Mesenchymal stem cell (in vitro differentiated cells and primary cell): ENCODE measurements around the gene APCDD1L.
A peak's percentile ranks its signal among the peaks of the same experiment; 100 is the strongest.

Experiments
- DNase-seq: peaks from one replicate; pipeline ENCODE4 v3.0.0-alpha.2; 2013
- H2AFZ ChIP-seq: one replicate; pipeline ENCODE4 v1.6.1; 2013; ENCODE audit warnings: low read depth, mild to moderate bottlenecking, control low read depth, inconsistent platforms, low read length, moderate library complexity
- H2AK5ac ChIP-seq: 2 replicates; pipeline ENCODE4 v1.6.1; 2013; ENCODE audit warnings: low read length, moderate library complexity, mild to moderate bottlenecking, inconsistent platforms; ENCODE audit not compliant: severe bottlenecking
- H2BK120ac ChIP-seq: one replicate; pipeline ENCODE4 v1.6.1; 2013; ENCODE audit warnings: low read depth, mild to moderate bottlenecking, inconsistent platforms, low read length, moderate library complexity
- H2BK12ac ChIP-seq, 2 experiments: one replicate each; pipeline ENCODE4 v1.6.1; 2013; ENCODE audit warnings: inconsistent platforms in 2 of 2, low read length in 2 of 2, mild to moderate bottlenecking in 2 of 2, moderate library complexity in 2 of 2, control low read depth in 1 of 2
- H2BK15ac ChIP-seq: one replicate; pipeline ENCODE4 v1.6.1; 2013; ENCODE audit warnings: mild to moderate bottlenecking, low read depth, inconsistent platforms; ENCODE audit not compliant: poor library complexity, severe bottlenecking
- H2BK5ac ChIP-seq: 2 replicates; pipeline ENCODE4 v1.6.1; 2013; ENCODE audit warnings: low read depth, mild to moderate bottlenecking, low read length, control low read depth, inconsistent platforms; ENCODE audit not compliant: poor library complexity, severe bottlenecking
- H3K14ac ChIP-seq, 2 experiments: one replicate each; pipeline ENCODE4 v1.6.1; 2013; ENCODE audit warnings: inconsistent platforms in 2 of 2, low read length in 2 of 2, control low read depth in 1 of 2, mild to moderate bottlenecking in 1 of 2, moderate library complexity in 1 of 2
- H3K18ac ChIP-seq, 2 experiments: one replicate each; pipeline ENCODE4 v1.6.1; 2013; ENCODE audit warnings: inconsistent platforms in 2 of 2, low read length in 2 of 2, control low read depth in 1 of 2, low read depth in 1 of 2, mild to moderate bottlenecking in 1 of 2
- H3K23ac ChIP-seq, 2 experiments: one replicate each; pipeline ENCODE4 v1.6.1; 2013; ENCODE audit warnings: inconsistent platforms in 2 of 2, low read length in 2 of 2, mild to moderate bottlenecking in 2 of 2, moderate library complexity in 2 of 2, control low read depth in 1 of 2
- H3K27ac ChIP-seq: 2 replicates; pipeline ENCODE4 v1.5.1; 2013; ENCODE audit warnings: mild to moderate bottlenecking, moderate library complexity, low read length, control low read depth, inconsistent platforms; ENCODE audit not compliant: poor library complexity, severe bottlenecking
- H3K27me3 ChIP-seq, 2 experiments: 2 replicates each; pipeline versions ENCODE4 v1.6.1 to v1.7.0; 2013; ENCODE audit warnings: low read length in 2 of 2, mild to moderate bottlenecking in 2 of 2, moderate library complexity in 2 of 2, control low read depth in 1 of 2, inconsistent platforms in 1 of 2; ENCODE audit not compliant: control insufficient read depth in 1 of 2, insufficient read depth in 1 of 2
- H3K36me3 ChIP-seq, 2 experiments: 2 replicates each; pipeline versions ENCODE4 v1.6.1 to v1.7.0; 2013; ENCODE audit warnings: low read length in 2 of 2, control low read depth in 1 of 2, inconsistent platforms in 1 of 2, low read depth in 1 of 2, mild to moderate bottlenecking in 1 of 2; ENCODE audit not compliant: insufficient read depth in 2 of 2, control insufficient read depth in 1 of 2
- H3K4ac ChIP-seq, 2 experiments: one replicate each; pipeline ENCODE4 v1.6.1; 2013; ENCODE audit warnings: inconsistent platforms in 2 of 2, low read length in 2 of 2, mild to moderate bottlenecking in 2 of 2, moderate library complexity in 2 of 2, control low read depth in 1 of 2, low read depth in 1 of 2
- H3K4me1 ChIP-seq: 2 replicates; pipeline ENCODE4 v1.6.1; 2013; ENCODE audit warnings: low read depth, low read length, control low read depth; ENCODE audit not compliant: control insufficient read depth, insufficient read depth
- H3K4me2 ChIP-seq: 2 replicates; pipeline ENCODE4 v1.6.1; 2013; ENCODE audit warnings: low read length, mild to moderate bottlenecking, inconsistent platforms; ENCODE audit not compliant: poor library complexity, severe bottlenecking
- H3K4me3 ChIP-seq, 2 experiments: 2 replicates each; pipeline versions ENCODE4 v1.5.1 to v1.7.0; 2013; ENCODE audit warnings: low read length in 2 of 2, mild to moderate bottlenecking in 2 of 2, control low read depth in 1 of 2, low read depth in 1 of 2; ENCODE audit not compliant: insufficient read depth in 1 of 2
- H3K79me1 ChIP-seq: replicated peaks from 2 replicates; pipeline ENCODE4 v1.6.1; 2013; ENCODE audit warnings: mild to moderate bottlenecking, control low read depth, low read length, inconsistent platforms; ENCODE audit not compliant: poor library complexity, severe bottlenecking
- H3K9ac ChIP-seq: 2 replicates; pipeline ENCODE4 v1.7.0; 2013; ENCODE audit warnings: mild to moderate bottlenecking, low read length, moderate library complexity
- H3K9me3 ChIP-seq: 2 replicates; pipeline ENCODE4 v1.7.0; 2013; ENCODE audit warnings: mild to moderate bottlenecking, low read length; ENCODE audit not compliant: control insufficient read depth
- H4K8ac ChIP-seq: one replicate; pipeline ENCODE4 v1.6.1; 2013; ENCODE audit warnings: inconsistent platforms, mild to moderate bottlenecking, low read length, moderate library complexity
- H4K91ac ChIP-seq: one replicate; pipeline ENCODE4 v1.6.1; 2013; ENCODE audit warnings: mild to moderate bottlenecking, low read length, inconsistent platforms
- WGBS: methylation state at CpG from one replicate; pipeline ENCODE4 v1.1.7; 2013; ENCODE audit warnings: mixed read lengths; 5-methylcytosine and 5-hydroxymethylcytosine counted together

The APCDD1L gene

GRCh38 chr20:58440021-58440767, 75.0 kb downstream of the APCDD1L start:
- Histone ChIP-seq H3K4me1 (peaks cover 6% of the 10 kb centered on the region), H2AFZ (no peak overlapping the region), H2BK15ac (no peak overlapping the region), H3K27ac (no peak overlapping the region), H3K23ac (no peak overlapping the region), H4K91ac (no peak overlapping the region), H3K79me1 (peaks cover 32% of the 10 kb centered on the region), H3K14ac (no peak overlapping the region), H3K4me3 (no peak overlapping the region), H3K9ac (no peak overlapping the region), H3K4ac (no peak overlapping the region), H3K36me3 (peaks cover 24 to 69% of the 10 kb centered on the region in 2 experiments), H3K27me3 (no peaks in the 10 kb centered on the region), H3K4me2 (no peak overlapping the region), H3K9me3 (no peaks in the 10 kb centered on the region), H2BK5ac (no peak overlapping the region), H2BK12ac (no peak overlapping the region), H3K18ac (no peak overlapping the region), H4K8ac (no peak overlapping the region), H2AK5ac (no peak overlapping the region), H2BK120ac (no peak overlapping the region)
- 100% methylated on average over 1 of the region's 5 CpGs for WGBS
- peak; percentile 36 for DNase-seq

DNA sequence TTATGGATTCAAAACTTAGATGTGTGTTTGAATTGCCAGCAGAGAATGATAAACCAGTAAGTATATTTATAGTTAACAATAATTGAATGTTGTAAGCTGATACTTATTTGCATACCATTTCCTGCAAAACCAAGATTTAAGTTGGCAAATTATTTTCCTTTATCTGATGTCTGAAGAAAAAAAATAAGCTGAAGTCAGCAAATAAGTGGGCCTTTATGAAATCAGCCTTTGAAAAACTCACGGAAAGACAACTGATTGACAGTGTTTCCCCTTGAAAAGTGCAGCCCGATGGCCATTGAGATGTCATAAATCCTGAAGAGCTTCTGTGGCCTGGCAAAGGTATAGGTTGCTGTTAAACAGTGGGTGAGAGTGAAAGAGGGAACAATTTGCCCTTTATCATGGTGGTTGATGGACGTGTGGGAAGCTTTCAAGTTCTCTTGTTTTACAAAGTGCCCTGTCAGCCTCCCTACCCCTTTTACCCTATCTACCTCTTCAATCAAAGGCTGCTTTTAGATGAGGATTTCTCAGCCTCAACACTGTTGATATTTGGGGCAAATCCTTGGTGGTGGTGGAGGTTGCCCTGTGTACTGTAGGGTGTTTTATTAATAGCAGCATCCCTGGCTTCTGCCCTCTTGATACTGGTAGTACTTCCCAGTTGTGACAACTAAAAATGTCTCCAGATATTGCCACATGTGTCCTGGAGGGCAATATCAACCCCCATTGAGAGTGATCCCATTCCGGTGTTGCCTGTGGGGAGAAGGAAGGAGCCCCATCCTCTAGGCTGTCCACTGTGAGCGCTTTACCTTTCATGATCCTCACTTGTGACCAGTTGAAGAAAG, 76.0 kb downstream of the APCDD1L start:
- DNase-seq, result no peak
- peak overlapping the region in 1 of 2 experiments; percentile 10 for H3K14ac ChIP-seq
- no peak overlapping the region for H2BK5ac ChIP-seq
- H3K23ac ChIP-seq, result no peak overlapping the region
- H2AFZ ChIP-seq, result no peak overlapping the region
- peak overlapping the region; percentile 37 to 42 for H3K4ac ChIP-seq
- no peak overlapping the region for H2BK15ac ChIP-seq
- H3K9ac ChIP-seq, result no peak overlapping the region
- H3K27ac ChIP-seq, result no peak overlapping the region
- peaks cover 27% of the 10 kb centered on the region for H3K79me1 ChIP-seq
- H2AK5ac ChIP-seq, result no peak overlapping the region
- WGBS, result 96% methylated on average over 4 of the region's 5 CpGs
- H3K36me3 ChIP-seq, result peaks cover 15 to 61% of the 10 kb centered on the region in 2 experiments
- no peak overlapping the region for H3K4me2 ChIP-seq
- H2BK120ac ChIP-seq, result no peak overlapping the region
- H4K91ac ChIP-seq, result no peak overlapping the region
- no peaks in the 10 kb centered on the region for H3K27me3 ChIP-seq
- no peaks in the 10 kb centered on the region for H3K9me3 ChIP-seq
- no peak overlapping the region for H3K4me3 ChIP-seq
- H3K4me1 ChIP-seq, result peaks cover 6% of the 10 kb centered on the region
- H4K8ac ChIP-seq, result no peak overlapping the region
- H2BK12ac ChIP-seq, result no peak overlapping the region
- peak overlapping the region in 1 of 2 experiments; percentile 34 for H3K18ac ChIP-seq

- WGBS, result 97% methylated on average over 5 of the region's 5 CpGs
- H2BK120ac ChIP-seq, result no peak overlapping the region
- no peak overlapping the region for H2BK5ac ChIP-seq
These were observed 78.1 kb downstream of the APCDD1L start for GRCh38 chr20:58436868-58437645.

More at GRCh38 chr20:58436868-58437645, 78.1 kb downstream of the APCDD1L start:
- Histone ChIP-seq H2AK5ac (no peak overlapping the region), H3K9ac (no peak overlapping the region), H3K18ac (no peak overlapping the region), H4K91ac (no peak overlapping the region), H3K9me3 (no peaks in the 10 kb centered on the region), H2BK12ac (no peak overlapping the region), H4K8ac (no peak overlapping the region), H3K79me1 (peaks cover 19% of the 10 kb centered on the region), H3K27me3 (no peaks in the 10 kb centered on the region), H2AFZ (no peak overlapping the region), H3K4me2 (no peak overlapping the region), H3K4me3 (no peak overlapping the region), H3K36me3 (peaks cover 2 to 45% of the 10 kb centered on the region in 2 experiments), H3K23ac (no peak overlapping the region), H3K4me1 (peaks cover 8% of the 10 kb centered on the region), H3K4ac (no peak overlapping the region), H3K14ac (no peak overlapping the region), H2BK15ac (no peak overlapping the region), H3K27ac (no peak overlapping the region)
- DNase-seq, result no peak
